GM23338 (cell line): Measurements from ENCODE around the gene JARID2. TPM values are rescaled to one million over a fixed set of nuclear protein-coding genes. Genes with fewer than 3 reads are reported as not detected.

Experiments used
- ATAC-seq: fragments of 200-7000 bp; cut with Tn5 transposase; 3 replicates; pipeline ENCODE4 v1.9.1; 2020
- DNase-seq: peaks from one replicate; pipeline ENCODE4 v3.0.0-alpha.2; 2015; ENCODE audit warnings: low spot score
- H2AFZ ChIP-seq: fragments of 200-600 bp; sonication (generic); 2 replicates; pipeline ENCODE4 v1.8.0; 2016; ENCODE audit warnings: antibody characterized with exemption, mild to moderate bottlenecking, moderate library complexity
- H3F3A ChIP-seq: fragments of 200-600 bp; sonication (generic); replicated peaks from 2 replicates; pipeline ENCODE4 v1.8.0; 2017; ENCODE audit warnings: antibody characterized with exemption, mixed run types, low read depth
- H3K27ac ChIP-seq: fragments of 200-600 bp; sonication (generic); 2 replicates; pipeline ENCODE4 v1.6.1; 2016; ENCODE audit warnings: low read depth
- H3K27me3 ChIP-seq: fragments of 200-600 bp; sonication (generic); 2 replicates; pipeline ENCODE4 v1.8.0; 2016; ENCODE audit warnings: mild to moderate bottlenecking, mixed run types, moderate library complexity; ENCODE audit not compliant: insufficient read depth
- H3K36me3 ChIP-seq: fragments of 200-600 bp; sonication (generic); 2 replicates; pipeline ENCODE4 v1.8.0; 2016; ENCODE audit warnings: mild to moderate bottlenecking; ENCODE audit not compliant: insufficient read depth
- H3K4me1 ChIP-seq: fragments of 200-600 bp; sonication (generic); 2 replicates; pipeline ENCODE4 v1.8.0; 2016; ENCODE audit warnings: mild to moderate bottlenecking, moderate library complexity; ENCODE audit not compliant: insufficient read depth
- H3K4me2 ChIP-seq: fragments of 200-600 bp; sonication (generic); 2 replicates; pipeline ENCODE4 v1.7.1; 2017; ENCODE audit warnings: mixed run types
- H3K4me3 ChIP-seq: fragments of 200-600 bp; sonication (generic); 2 replicates; pipeline ENCODE4 v1.6.1; 2016; ENCODE audit warnings: mixed run types
- H3K79me2 ChIP-seq: fragments of 200-600 bp; sonication (generic); replicated peaks from 2 replicates; pipeline ENCODE4 v1.8.0; 2017; ENCODE audit warnings: mild to moderate bottlenecking; ENCODE audit not compliant: insufficient read depth
- H3K9me2 ChIP-seq: fragments of 200-600 bp; sonication (generic); 2 replicates; pipeline ENCODE4 v1.8.0; 2017; ENCODE audit not compliant: insufficient read depth
- H4K20me1 ChIP-seq: fragments of 200-600 bp; sonication (generic); replicated peaks from 2 replicates; pipeline ENCODE4 v1.8.0; 2017; ENCODE audit warnings: mild to moderate bottlenecking; ENCODE audit not compliant: insufficient read depth
- H3K27ac Mint-ChIP-seq: 2 replicates; pipeline ENCODE4 v1.8.0; 2020; ENCODE audit warnings: inconsistent platforms, mild to moderate bottlenecking, moderate library complexity, mixed read lengths
- H3K27me3 Mint-ChIP-seq: 3 replicates; pipeline ENCODE4 v1.8.0; 2022; ENCODE audit warnings: low read depth, mild to moderate bottlenecking, moderate library complexity, mixed read lengths, inconsistent platforms; ENCODE audit not compliant: insufficient read depth, poor library complexity
- H3K36me3 Mint-ChIP-seq: 3 replicates; pipeline ENCODE4 v1.8.0; 2021; ENCODE audit warnings: low read depth, mild to moderate bottlenecking, inconsistent platforms, moderate library complexity, mixed read lengths
- H3K4me1 Mint-ChIP-seq: 3 replicates; pipeline ENCODE4 v1.8.0; 2020; ENCODE audit warnings: mild to moderate bottlenecking, inconsistent platforms, mixed read lengths
- H3K4me3 Mint-ChIP-seq: 3 replicates; pipeline ENCODE4 v1.8.0; 2021; ENCODE audit warnings: moderate library complexity, mild to moderate bottlenecking, inconsistent platforms, mixed read lengths
- H3K9me3 Mint-ChIP-seq: 3 replicates; pipeline ENCODE4 v1.8.0; 2020; ENCODE audit warnings: moderate library complexity, mild to moderate bottlenecking, inconsistent platforms, mixed read lengths
- CREB1 ChIP-seq: fragments of 250-450 bp; sonication (Bioruptor Pico); IDR thresholded peaks from 2 replicates; pipeline ENCODE4 v1.5.0; 2020; ENCODE audit warnings: low read depth, mild to moderate bottlenecking, moderate library complexity
- EZH2 ChIP-seq: fragments of 200-600 bp; sonication (generic); IDR thresholded peaks from one replicate; pipeline ENCODE4 v1.8.0; 2017; ENCODE audit warnings: antibody characterized with exemption, mild to moderate bottlenecking, low read depth; ENCODE audit not compliant: unreplicated experiment
- EZH2phosphoT487 ChIP-seq: fragments of 200-600 bp; sonication (generic); IDR thresholded peaks from one replicate; pipeline ENCODE4 v1.8.1; 2018; ENCODE audit warnings: antibody characterized with exemption; ENCODE audit not compliant: unreplicated experiment
- JUNB ChIP-seq: IDR thresholded peaks from one replicate; pipeline ENCODE4 v1.6.1; 2016; ENCODE audit warnings: antibody characterized with exemption; ENCODE audit not compliant: unreplicated experiment
- NANOG ChIP-seq: IDR thresholded peaks from 2 replicates; pipeline ENCODE4 v1.6.1; 2016; ENCODE audit warnings: antibody characterized with exemption, borderline replicate concordance
- POLR2AphosphoS5 ChIP-seq: IDR thresholded peaks from 2 replicates; pipeline ENCODE4 v1.6.1; 2016; ENCODE audit warnings: antibody characterized with exemption, low read depth
- STAT1 ChIP-seq: IDR thresholded peaks from one replicate; pipeline ENCODE4 v1.6.1; 2016; ENCODE audit warnings: antibody characterized with exemption; ENCODE audit not compliant: unreplicated experiment
- ZNF114 ChIP-seq: fragments of 250-450 bp; sonication (Bioruptor Pico); IDR thresholded peaks from 2 replicates; pipeline ENCODE4 v1.5.0; 2020; ENCODE audit warnings: mild to moderate bottlenecking, moderate library complexity
- ZNF331 ChIP-seq: fragments of 250-450 bp; sonication (Bioruptor Pico); IDR thresholded peaks from 2 replicates; pipeline ENCODE4 v1.5.0; 2020; ENCODE audit warnings: low read depth, mild to moderate bottlenecking, moderate library complexity
- polyA plus RNA-seq: library from polyadenylated mRNA; unstranded; fragments of >200 nt; fragmentation: Nextera tagmentation; extraction: Ambion mirVana; gene quantifications from 2 replicates; pipeline ENCODE4 v1.2.1, GENCODE V29; 2016
- total RNA-seq: library from RNA; depleted of rRNA; stranded (reverse); fragments of >200 nt; shearing (Covaris generic); gene quantifications from 2 replicates; pipeline ENCODE4 v1.2.3, GENCODE V29; 2014
- TF ChIP-seq, protein P1 (sequence below): fragments of 250-450 bp; sonication (Bioruptor Pico); IDR thresholded peaks from 2 replicates; pipeline ENCODE4 v1.5.0; 2020; ENCODE audit warnings: mild to moderate bottlenecking, moderate library complexity
- TF ChIP-seq, protein P2 (sequence below), 2 experiments: fragments of 200-600 bp in 1 of 2; sonication (generic) in 1 of 2; conservative IDR thresholded peaks; 2 replicates each; pipeline versions ENCODE4 v1.5.1 to v1.6.1; 2016 to 2017; ENCODE audit warnings: antibody characterized with exemption in 2 of 2, low read depth in 2 of 2, mild to moderate bottlenecking in 2 of 2, moderate library complexity in 1 of 2
- TF ChIP-seq, protein P3 (sequence below): IDR thresholded peaks from one replicate; pipeline ENCODE4 v1.6.1; 2018; ENCODE audit warnings: antibody characterized with exemption; ENCODE audit not compliant: unreplicated experiment
- TF ChIP-seq, protein P4 (sequence below): IDR thresholded peaks from 2 replicates; pipeline ENCODE4 v1.6.1; 2016; ENCODE audit warnings: antibody characterized with exemption

The JARID2 gene
- total and polyA plus RNA-seq, 2 experiments from 2014 or later: 92.8 to 196 TPM

DNA sequence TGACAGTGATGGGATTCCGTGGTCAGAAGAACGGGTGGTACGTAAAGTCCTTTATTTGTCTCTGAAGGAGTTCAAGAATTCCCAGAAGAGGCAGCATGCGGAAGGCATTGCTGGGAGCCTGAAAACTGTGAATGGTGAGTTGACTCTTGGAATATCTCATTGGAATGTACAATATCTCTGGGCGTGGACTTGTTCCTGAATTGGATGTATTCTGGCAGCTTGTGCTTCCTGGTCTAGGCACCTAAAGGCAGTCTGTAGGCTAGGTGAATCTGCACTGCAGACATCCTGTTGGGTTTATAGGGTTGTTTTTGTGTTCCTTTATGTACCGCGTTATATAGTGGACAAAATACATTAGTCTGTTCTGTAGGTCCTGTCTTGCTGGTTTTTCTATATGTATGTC is 128.2 kb downstream of the JARID2 start:
- H3K36me3 ChIP-seq: peaks cover 29% of the 10 kb centered on the region
- H3K4me2 ChIP-seq: peak overlapping the region; percentile 52
- no peak overlapping the region for H3K4me3 Mint-ChIP-seq
- H3K36me3 Mint-ChIP-seq: peaks cover 16% of the 10 kb centered on the region
- ATAC-seq (no peak), DNase-seq (no peak)
- no peaks in the 10 kb centered on the region for H3K27me3 ChIP-seq
- H3K4me1 ChIP-seq: peaks cover 95% of the 10 kb centered on the region
- H4K20me1 ChIP-seq: peaks cover 100% of the 10 kb centered on the region
- peaks cover 49% of the 10 kb centered on the region for H3K4me1 Mint-ChIP-seq
- peaks cover 100% of the 10 kb centered on the region for H3K79me2 ChIP-seq
- no peak overlapping the region for H2AFZ ChIP-seq
- H3K9me2 ChIP-seq: no peaks in the 10 kb centered on the region
- H3K27me3 Mint-ChIP-seq: peaks cover 24% of the 10 kb centered on the region
- H3K27ac ChIP-seq: peak overlapping the region; percentile 82; the same call in 1 of the 2 replicates
- no peak overlapping the region for H3K4me3 ChIP-seq
- no peaks in the 10 kb centered on the region for H3K9me3 Mint-ChIP-seq
- no peak overlapping the region for H3K27ac Mint-ChIP-seq
- no peak for TF ChIP-seq EZH2
- TF ChIP-seq, protein P1, sequence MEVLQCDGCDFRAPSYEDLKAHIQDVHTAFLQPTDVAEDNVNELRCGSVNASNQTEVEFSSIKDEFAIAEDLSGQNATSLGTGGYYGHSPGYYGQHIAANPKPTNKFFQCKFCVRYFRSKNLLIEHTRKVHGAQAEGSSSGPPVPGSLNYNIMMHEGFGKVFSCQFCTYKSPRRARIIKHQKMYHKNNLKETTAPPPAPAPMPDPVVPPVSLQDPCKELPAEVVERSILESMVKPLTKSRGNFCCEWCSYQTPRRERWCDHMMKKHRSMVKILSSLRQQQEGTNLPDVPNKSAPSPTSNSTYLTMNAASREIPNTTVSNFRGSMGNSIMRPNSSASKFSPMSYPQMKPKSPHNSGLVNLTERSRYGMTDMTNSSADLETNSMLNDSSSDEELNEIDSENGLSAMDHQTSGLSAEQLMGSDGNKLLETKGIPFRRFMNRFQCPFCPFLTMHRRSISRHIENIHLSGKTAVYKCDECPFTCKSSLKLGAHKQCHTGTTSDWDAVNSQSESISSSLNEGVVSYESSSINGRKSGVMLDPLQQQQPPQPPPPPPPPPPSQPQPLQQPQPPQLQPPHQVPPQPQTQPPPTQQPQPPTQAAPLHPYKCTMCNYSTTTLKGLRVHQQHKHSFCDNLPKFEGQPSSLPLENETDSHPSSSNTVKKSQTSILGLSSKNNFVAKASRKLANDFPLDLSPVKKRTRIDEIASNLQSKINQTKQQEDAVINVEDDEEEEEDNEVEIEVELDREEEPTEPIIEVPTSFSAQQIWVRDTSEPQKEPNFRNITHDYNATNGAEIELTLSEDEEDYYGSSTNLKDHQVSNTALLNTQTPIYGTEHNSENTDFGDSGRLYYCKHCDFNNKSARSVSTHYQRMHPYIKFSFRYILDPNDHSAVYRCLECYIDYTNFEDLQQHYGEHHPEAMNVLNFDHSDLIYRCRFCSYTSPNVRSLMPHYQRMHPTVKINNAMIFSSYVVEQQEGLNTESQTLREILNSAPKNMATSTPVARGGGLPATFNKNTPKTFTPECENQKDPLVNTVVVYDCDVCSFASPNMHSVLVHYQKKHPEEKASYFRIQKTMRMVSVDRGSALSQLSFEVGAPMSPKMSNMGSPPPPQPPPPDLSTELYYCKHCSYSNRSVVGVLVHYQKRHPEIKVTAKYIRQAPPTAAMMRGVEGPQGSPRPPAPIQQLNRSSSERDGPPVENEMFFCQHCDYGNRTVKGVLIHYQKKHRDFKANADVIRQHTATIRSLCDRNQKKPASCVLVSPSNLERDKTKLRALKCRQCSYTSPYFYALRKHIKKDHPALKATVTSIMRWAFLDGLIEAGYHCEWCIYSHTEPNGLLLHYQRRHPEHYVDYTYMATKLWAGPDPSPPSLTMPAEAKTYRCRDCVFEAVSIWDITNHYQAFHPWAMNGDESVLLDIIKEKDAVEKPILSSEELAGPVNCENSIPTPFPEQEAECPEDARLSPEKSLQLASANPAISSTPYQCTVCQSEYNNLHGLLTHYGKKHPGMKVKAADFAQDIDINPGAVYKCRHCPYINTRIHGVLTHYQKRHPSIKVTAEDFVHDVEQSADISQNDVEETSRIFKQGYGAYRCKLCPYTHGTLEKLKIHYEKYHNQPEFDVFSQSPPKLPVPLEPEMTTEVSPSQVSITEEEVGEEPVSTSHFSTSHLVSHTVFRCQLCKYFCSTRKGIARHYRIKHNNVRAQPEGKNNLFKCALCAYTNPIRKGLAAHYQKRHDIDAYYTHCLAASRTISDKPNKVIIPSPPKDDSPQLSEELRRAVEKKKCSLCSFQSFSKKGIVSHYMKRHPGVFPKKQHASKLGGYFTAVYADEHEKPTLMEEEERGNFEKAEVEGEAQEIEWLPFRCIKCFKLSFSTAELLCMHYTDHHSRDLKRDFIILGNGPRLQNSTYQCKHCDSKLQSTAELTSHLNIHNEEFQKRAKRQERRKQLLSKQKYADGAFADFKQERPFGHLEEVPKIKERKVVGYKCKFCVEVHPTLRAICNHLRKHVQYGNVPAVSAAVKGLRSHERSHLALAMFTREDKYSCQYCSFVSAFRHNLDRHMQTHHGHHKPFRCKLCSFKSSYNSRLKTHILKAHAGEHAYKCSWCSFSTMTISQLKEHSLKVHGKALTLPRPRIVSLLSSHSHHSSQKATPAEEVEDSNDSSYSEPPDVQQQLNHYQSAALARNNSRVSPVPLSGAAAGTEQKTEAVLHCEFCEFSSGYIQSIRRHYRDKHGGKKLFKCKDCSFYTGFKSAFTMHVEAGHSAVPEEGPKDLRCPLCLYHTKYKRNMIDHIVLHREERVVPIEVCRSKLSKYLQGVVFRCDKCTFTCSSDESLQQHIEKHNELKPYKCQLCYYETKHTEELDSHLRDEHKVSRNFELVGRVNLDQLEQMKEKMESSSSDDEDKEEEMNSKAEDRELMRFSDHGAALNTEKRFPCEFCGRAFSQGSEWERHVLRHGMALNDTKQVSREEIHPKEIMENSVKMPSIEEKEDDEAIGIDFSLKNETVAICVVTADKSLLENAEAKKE: no peak
- TF ChIP-seq, protein P2, sequence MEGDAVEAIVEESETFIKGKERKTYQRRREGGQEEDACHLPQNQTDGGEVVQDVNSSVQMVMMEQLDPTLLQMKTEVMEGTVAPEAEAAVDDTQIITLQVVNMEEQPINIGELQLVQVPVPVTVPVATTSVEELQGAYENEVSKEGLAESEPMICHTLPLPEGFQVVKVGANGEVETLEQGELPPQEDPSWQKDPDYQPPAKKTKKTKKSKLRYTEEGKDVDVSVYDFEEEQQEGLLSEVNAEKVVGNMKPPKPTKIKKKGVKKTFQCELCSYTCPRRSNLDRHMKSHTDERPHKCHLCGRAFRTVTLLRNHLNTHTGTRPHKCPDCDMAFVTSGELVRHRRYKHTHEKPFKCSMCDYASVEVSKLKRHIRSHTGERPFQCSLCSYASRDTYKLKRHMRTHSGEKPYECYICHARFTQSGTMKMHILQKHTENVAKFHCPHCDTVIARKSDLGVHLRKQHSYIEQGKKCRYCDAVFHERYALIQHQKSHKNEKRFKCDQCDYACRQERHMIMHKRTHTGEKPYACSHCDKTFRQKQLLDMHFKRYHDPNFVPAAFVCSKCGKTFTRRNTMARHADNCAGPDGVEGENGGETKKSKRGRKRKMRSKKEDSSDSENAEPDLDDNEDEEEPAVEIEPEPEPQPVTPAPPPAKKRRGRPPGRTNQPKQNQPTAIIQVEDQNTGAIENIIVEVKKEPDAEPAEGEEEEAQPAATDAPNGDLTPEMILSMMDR (conservative IDR thresholded peaks at IDR 0.05; ENCODE audit: low read depth in 2 of 2): no peak
- TF ChIP-seq ZNF331: no peak
- TF ChIP-seq JUNB: no peak
- TF ChIP-seq, protein P3, sequence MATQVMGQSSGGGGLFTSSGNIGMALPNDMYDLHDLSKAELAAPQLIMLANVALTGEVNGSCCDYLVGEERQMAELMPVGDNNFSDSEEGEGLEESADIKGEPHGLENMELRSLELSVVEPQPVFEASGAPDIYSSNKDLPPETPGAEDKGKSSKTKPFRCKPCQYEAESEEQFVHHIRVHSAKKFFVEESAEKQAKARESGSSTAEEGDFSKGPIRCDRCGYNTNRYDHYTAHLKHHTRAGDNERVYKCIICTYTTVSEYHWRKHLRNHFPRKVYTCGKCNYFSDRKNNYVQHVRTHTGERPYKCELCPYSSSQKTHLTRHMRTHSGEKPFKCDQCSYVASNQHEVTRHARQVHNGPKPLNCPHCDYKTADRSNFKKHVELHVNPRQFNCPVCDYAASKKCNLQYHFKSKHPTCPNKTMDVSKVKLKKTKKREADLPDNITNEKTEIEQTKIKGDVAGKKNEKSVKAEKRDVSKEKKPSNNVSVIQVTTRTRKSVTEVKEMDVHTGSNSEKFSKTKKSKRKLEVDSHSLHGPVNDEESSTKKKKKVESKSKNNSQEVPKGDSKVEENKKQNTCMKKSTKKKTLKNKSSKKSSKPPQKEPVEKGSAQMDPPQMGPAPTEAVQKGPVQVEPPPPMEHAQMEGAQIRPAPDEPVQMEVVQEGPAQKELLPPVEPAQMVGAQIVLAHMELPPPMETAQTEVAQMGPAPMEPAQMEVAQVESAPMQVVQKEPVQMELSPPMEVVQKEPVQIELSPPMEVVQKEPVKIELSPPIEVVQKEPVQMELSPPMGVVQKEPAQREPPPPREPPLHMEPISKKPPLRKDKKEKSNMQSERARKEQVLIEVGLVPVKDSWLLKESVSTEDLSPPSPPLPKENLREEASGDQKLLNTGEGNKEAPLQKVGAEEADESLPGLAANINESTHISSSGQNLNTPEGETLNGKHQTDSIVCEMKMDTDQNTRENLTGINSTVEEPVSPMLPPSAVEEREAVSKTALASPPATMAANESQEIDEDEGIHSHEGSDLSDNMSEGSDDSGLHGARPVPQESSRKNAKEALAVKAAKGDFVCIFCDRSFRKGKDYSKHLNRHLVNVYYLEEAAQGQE: no peak
- no peak for TF ChIP-seq STAT1
- no peak for TF ChIP-seq EZH2phosphoT487
- no peak for TF ChIP-seq POLR2AphosphoS5
- TF ChIP-seq NANOG: no peak
- TF ChIP-seq CREB1 (CRISPR knock-in tag): no peak
- TF ChIP-seq, protein P4, sequence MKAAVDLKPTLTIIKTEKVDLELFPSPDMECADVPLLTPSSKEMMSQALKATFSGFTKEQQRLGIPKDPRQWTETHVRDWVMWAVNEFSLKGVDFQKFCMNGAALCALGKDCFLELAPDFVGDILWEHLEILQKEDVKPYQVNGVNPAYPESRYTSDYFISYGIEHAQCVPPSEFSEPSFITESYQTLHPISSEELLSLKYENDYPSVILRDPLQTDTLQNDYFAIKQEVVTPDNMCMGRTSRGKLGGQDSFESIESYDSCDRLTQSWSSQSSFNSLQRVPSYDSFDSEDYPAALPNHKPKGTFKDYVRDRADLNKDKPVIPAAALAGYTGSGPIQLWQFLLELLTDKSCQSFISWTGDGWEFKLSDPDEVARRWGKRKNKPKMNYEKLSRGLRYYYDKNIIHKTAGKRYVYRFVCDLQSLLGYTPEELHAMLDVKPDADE: no peak
- no peak for TF ChIP-seq ZNF114 (CRISPR knock-in tag)
- peaks cover 34% of the 10 kb centered on the region for H3F3A ChIP-seq
